OCI-LY3 (cell line): ENCODE data around the gene ZFAND3.

ENCODE experiments used
- EZH2phosphoT487 ChIP-seq: fragments of 200-600 bp; shearing (Covaris generic); IDR thresholded peaks from 2 replicates; pipeline ENCODE4 v1.6.1; 2018; ENCODE audit warnings: antibody characterized with exemption, mixed run types, low read depth
- TF ChIP-seq, protein P1 (sequence below): fragments of 200-600, 300-600 bp; sonication (generic); IDR thresholded peaks from 2 replicates; pipeline ENCODE4 v1.5.1; 2014; ENCODE audit warnings: antibody characterized with exemption, low read length, low read depth

DNA sequence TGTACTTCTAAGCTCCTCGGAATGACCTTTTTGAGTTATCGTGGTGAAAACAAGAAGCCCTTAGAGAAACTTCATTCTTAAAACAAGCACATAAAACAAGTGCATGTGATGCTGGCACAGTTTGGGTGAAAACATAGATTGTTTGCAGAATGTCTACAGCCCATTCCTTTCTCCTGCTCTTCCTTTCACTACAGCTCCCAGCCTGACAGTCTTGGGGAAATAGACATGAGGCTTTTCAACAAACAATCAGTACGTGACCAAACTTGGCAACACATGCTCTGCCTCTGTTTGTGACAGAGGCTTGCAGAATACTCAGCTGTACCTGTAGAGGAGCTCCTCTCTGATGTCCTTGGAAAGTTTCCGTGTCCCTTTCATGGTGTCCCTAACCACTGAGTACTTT is 321.6 kb downstream of the ZFAND3 start:
- TF ChIP-seq, protein P1, sequence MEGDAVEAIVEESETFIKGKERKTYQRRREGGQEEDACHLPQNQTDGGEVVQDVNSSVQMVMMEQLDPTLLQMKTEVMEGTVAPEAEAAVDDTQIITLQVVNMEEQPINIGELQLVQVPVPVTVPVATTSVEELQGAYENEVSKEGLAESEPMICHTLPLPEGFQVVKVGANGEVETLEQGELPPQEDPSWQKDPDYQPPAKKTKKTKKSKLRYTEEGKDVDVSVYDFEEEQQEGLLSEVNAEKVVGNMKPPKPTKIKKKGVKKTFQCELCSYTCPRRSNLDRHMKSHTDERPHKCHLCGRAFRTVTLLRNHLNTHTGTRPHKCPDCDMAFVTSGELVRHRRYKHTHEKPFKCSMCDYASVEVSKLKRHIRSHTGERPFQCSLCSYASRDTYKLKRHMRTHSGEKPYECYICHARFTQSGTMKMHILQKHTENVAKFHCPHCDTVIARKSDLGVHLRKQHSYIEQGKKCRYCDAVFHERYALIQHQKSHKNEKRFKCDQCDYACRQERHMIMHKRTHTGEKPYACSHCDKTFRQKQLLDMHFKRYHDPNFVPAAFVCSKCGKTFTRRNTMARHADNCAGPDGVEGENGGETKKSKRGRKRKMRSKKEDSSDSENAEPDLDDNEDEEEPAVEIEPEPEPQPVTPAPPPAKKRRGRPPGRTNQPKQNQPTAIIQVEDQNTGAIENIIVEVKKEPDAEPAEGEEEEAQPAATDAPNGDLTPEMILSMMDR = no peak
- TF ChIP-seq EZH2phosphoT487 = no peak
